AG08396 (cell line): ENCODE results near the gene CACNA2D4.
A peak's percentile ranks its signal among the peaks of the same experiment; 100 is the strongest.

Experiments
- DNase-seq: peaks from one replicate; pipeline ENCODE4 v3.0.0; 2012; ENCODE audit warnings: low spot score, mixed read lengths

Gene CACNA2D4

GRCh38 chr12:1844661-1845409 is 73.6 kb downstream of the CACNA2D4 start:
- DNase-seq = no peak

- DNase-seq = no peak
Measured at GRCh38 chr12:1844223-1844622, 74.2 kb downstream of the CACNA2D4 start.

- no peak for DNase-seq
Measured at GRCh38 chr12:1843641-1844005, 74.8 kb downstream of the CACNA2D4 start.

GRCh38 chr12:1842905-1843640 is 75.4 kb downstream of the CACNA2D4 start:
- no peak for DNase-seq

- DNase-seq = no peak
Measured at GRCh38 chr12:1842183-1842904, 76.1 kb downstream of the CACNA2D4 start.

- no peak for DNase-seq
Measured at GRCh38 chr12:1841586-1842182, 76.8 kb downstream of the CACNA2D4 start.

GRCh38 chr12:1840981-1841425 is 77.4 kb downstream of the CACNA2D4 start:
- no peak for DNase-seq

- no peak for DNase-seq
Measured at GRCh38 chr12:1839956-1840951, 78.2 kb downstream of the CACNA2D4 start.

- no peak for DNase-seq
Measured at GRCh38 chr12:1839464-1839863, 79.0 kb downstream of the CACNA2D4 start.

- DNase-seq = no peak
Measured at GRCh38 chr12:1838994-1839365, 79.5 kb downstream of the CACNA2D4 start.

GRCh38 chr12:1838205-1838993 is 80.1 kb downstream of the CACNA2D4 start:
- DNase-seq = no peak

GRCh38 chr12:1837541-1838204 is 80.8 kb downstream of the CACNA2D4 start:
- peak; percentile 51 for DNase-seq

- no peak for DNase-seq
Measured at GRCh38 chr12:1836854-1837421, 81.5 kb downstream of the CACNA2D4 start.

GRCh38 chr12:1836241-1836803 is 82.1 kb downstream of the CACNA2D4 start:
- no peak for DNase-seq

GRCh38 chr12:1835211-1836131 is 83.0 kb downstream of the CACNA2D4 start:
- no peak for DNase-seq

- no peak for DNase-seq
Measured at GRCh38 chr12:1834186-1834925, 84.1 kb downstream of the CACNA2D4 start.

GRCh38 chr12:1833596-1834028 is 84.8 kb downstream of the CACNA2D4 start:
- no peak for DNase-seq
